ENCODE results near the gene ATAD2B. TPM values are rescaled to one million over a fixed set of nuclear protein-coding genes. Genes with fewer than 3 reads are reported as not detected.

Gene ATAD2B
- total RNA-seq, 1 donor = 17.4 TPM

DNA sequence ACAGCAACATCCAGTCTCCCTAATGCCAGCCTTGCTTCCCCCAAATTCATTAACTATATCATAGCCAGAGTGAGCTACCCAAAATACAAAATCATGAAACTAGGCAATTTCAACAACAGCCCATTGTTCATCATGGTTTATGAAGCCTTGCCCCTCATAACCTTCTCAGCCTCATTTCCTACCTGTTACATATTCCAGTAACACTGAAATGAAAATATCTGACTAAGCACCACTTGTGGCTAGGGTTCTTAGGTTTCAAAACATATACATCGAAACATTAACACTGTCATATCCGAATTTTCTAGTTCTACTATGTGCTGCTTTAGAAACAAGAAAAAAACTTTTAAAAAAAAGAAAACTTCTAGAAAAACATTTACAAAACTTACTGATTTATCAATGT lies 59.5 kb downstream of the ATAD2B start:
- H3K27me3 ChIP-seq (ENCODE audit: insufficient read depth, low read length) = no peaks in the 10 kb centered on the region
- H3K36me3 ChIP-seq (ENCODE audit: insufficient read depth, low read length) = peaks cover 29% of the 10 kb centered on the region
- no peak overlapping the region for H2AFZ ChIP-seq (ENCODE audit: low read length)
- no peaks in the 10 kb centered on the region for H4K20me1 ChIP-seq (ENCODE audit: insufficient read depth, low read length)
- H3K79me2 ChIP-seq (ENCODE audit: insufficient read depth, low read length) = no peaks in the 10 kb centered on the region
- H3K9me3 ChIP-seq (ENCODE audit: low read depth, low read length) = no peaks in the 10 kb centered on the region
- H3K27ac ChIP-seq (ENCODE audit: low read depth, low read length) = no peak overlapping the region
- no peaks in the 10 kb centered on the region for H3K4me1 ChIP-seq (ENCODE audit: insufficient read depth, low read length)
- TF ChIP-seq, protein P1, sequence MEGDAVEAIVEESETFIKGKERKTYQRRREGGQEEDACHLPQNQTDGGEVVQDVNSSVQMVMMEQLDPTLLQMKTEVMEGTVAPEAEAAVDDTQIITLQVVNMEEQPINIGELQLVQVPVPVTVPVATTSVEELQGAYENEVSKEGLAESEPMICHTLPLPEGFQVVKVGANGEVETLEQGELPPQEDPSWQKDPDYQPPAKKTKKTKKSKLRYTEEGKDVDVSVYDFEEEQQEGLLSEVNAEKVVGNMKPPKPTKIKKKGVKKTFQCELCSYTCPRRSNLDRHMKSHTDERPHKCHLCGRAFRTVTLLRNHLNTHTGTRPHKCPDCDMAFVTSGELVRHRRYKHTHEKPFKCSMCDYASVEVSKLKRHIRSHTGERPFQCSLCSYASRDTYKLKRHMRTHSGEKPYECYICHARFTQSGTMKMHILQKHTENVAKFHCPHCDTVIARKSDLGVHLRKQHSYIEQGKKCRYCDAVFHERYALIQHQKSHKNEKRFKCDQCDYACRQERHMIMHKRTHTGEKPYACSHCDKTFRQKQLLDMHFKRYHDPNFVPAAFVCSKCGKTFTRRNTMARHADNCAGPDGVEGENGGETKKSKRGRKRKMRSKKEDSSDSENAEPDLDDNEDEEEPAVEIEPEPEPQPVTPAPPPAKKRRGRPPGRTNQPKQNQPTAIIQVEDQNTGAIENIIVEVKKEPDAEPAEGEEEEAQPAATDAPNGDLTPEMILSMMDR (IDR thresholded peaks at IDR 0.05; ENCODE audit: extremely low read depth, low read depth, low read length) = no peak
- DNase-seq (ENCODE audit: insufficient read length, low spot score, missing footprints) = no peak
- H3K4me2 ChIP-seq (ENCODE audit: insufficient read depth, low read length) = no peak overlapping the region
- no peak overlapping the region for H3K4me3 ChIP-seq (ENCODE audit: insufficient read depth, low read length)

DNA sequence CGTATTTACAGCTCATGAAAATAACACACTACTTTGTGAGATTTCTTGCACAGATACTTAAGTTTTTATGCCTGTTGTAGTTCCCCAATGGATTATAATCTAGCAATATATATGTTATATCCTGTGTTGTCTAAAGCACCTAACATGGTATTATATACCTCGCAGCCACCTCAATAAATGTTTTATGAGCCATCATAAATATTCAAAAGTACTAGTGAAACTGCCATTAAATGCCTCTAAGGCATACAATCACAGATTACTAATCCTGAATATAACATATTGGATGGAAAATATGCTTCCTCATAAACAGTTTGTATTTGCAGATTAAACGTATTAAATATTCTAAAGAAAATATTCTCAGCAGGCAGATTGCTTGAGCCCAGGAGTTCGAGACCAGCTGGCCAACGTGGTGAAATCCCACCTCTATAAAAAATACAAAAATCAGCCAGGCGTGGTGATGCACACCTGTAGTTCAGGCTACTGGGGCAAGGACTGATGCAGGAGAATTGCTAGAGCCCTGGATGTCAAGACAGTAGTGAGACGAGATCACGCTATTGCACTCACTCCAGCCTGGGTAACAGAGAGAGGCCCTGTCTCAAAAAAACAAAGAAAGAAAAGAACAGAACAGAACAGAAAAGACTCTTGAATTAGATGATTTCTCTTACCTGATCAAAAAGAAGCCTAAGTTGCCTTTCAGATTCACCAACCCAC lies 64.1 kb downstream of the ATAD2B start:
- TF ChIP-seq, protein P1 (IDR thresholded peaks at IDR 0.05; ENCODE audit: extremely low read depth, low read depth, low read length) = no peak
- H3K4me1 ChIP-seq (ENCODE audit: insufficient read depth, low read length) = no peaks in the 10 kb centered on the region
- no peaks in the 10 kb centered on the region for H3K9me3 ChIP-seq (ENCODE audit: low read depth, low read length)
- no peak for DNase-seq (ENCODE audit: insufficient read length, low spot score, missing footprints)
- no peaks in the 10 kb centered on the region for H4K20me1 ChIP-seq (ENCODE audit: insufficient read depth, low read length)
- H2AFZ ChIP-seq (ENCODE audit: low read length) = no peak overlapping the region
- H3K27ac ChIP-seq (ENCODE audit: low read depth, low read length) = no peak overlapping the region
- no peak overlapping the region for H3K4me2 ChIP-seq (ENCODE audit: insufficient read depth, low read length)
- no peaks in the 10 kb centered on the region for H3K79me2 ChIP-seq (ENCODE audit: insufficient read depth, low read length)
- no peaks in the 10 kb centered on the region for H3K27me3 ChIP-seq (ENCODE audit: insufficient read depth, low read length)
- H3K4me3 ChIP-seq (ENCODE audit: insufficient read depth, low read length) = no peak overlapping the region
- H3K36me3 ChIP-seq (ENCODE audit: insufficient read depth, low read length) = peaks cover 29% of the 10 kb centered on the region

DNA sequence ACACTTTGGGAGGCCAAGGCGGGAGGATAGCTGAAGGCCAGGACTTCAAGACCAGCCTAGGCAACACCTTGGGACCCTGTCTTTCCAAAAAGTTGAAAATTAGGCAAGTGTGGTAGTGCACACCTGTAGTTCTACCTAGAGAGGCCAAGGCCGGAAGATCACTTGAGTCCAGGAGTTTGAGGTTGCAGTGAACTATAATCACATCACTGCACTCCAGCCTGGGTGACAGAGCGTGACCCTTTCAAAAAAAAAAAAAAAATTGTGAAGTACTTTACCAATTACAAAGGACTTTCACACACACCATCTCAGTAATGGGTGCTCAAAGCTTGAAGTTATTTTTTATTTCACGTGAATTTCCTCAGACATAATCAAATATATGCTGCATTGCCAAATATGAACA lies 65.0 kb downstream of the ATAD2B start:
- Histone ChIP-seq H3K79me2 (ENCODE audit: insufficient read depth, low read length) (no peaks in the 10 kb centered on the region), H3K4me3 (ENCODE audit: insufficient read depth, low read length) (no peak overlapping the region), H3K27ac (ENCODE audit: low read depth, low read length) (no peak overlapping the region), H3K9me3 (ENCODE audit: low read depth, low read length) (no peaks in the 10 kb centered on the region), H3K4me2 (ENCODE audit: insufficient read depth, low read length) (no peak overlapping the region), H3K27me3 (ENCODE audit: insufficient read depth, low read length) (no peaks in the 10 kb centered on the region), H3K4me1 (ENCODE audit: insufficient read depth, low read length) (no peaks in the 10 kb centered on the region), H3K36me3 (ENCODE audit: insufficient read depth, low read length) (peaks cover 27% of the 10 kb centered on the region), H2AFZ (ENCODE audit: low read length) (no peak overlapping the region), H4K20me1 (ENCODE audit: insufficient read depth, low read length) (no peaks in the 10 kb centered on the region)
- DNase-seq (ENCODE audit: insufficient read length, low spot score, missing footprints) = no peak
- TF ChIP-seq, protein P1 (IDR thresholded peaks at IDR 0.05; ENCODE audit: extremely low read depth, low read depth, low read length) = no peak

DNA sequence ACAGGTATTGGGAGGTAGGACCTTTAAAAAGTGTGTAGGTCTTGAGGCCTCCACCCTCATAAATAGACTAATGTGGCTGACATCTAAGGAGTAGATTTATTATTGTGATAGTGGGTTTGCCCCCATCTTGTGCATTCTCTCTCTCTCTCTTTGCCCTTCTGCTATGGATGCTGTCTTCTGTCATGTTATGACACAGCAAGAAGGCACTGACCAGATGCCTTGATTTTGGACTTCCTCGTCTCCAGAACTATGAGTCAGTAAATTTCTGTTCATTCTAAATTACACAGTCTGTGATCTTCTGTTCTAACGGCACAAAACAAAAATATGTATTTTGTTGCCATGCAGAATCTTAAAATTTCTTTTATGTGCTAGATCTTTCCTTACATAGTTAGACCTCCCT lies 66.9 kb downstream of the ATAD2B start:
- no peak for DNase-seq (ENCODE audit: insufficient read length, low spot score, missing footprints)

More for the DNA sequence above, 66.9 kb downstream of the ATAD2B start:
- Histone ChIP-seq H3K27ac (ENCODE audit: low read depth, low read length) (peak overlapping the region; percentile 41), H3K4me1 (ENCODE audit: insufficient read depth, low read length) (no peaks in the 10 kb centered on the region), H3K27me3 (ENCODE audit: insufficient read depth, low read length) (no peaks in the 10 kb centered on the region), H3K9me3 (ENCODE audit: low read depth, low read length) (no peaks in the 10 kb centered on the region), H3K36me3 (ENCODE audit: insufficient read depth, low read length) (peaks cover 18% of the 10 kb centered on the region), H3K4me3 (ENCODE audit: insufficient read depth, low read length) (no peak overlapping the region), H3K4me2 (ENCODE audit: insufficient read depth, low read length) (no peak overlapping the region), H4K20me1 (ENCODE audit: insufficient read depth, low read length) (no peaks in the 10 kb centered on the region), H3K79me2 (ENCODE audit: insufficient read depth, low read length) (no peaks in the 10 kb centered on the region), H2AFZ (ENCODE audit: low read length) (no peak overlapping the region)
- TF ChIP-seq, protein P1 (IDR thresholded peaks at IDR 0.05; ENCODE audit: extremely low read depth, low read depth, low read length) = no peak

Measured in osteoblast (primary cell).